Karpas-422 (cell line): ENCODE data around the gene GTF2E1. TPM values are rescaled to one million over a fixed set of nuclear protein-coding genes. Genes with fewer than 3 reads are reported as not detected.

ENCODE experiments used
- DNase-seq: peaks from one replicate; pipeline ENCODE4 v3.0.0-alpha.2; 2015
- H2AFZ ChIP-seq: fragments of 200-600 bp; sonication (generic); 2 replicates; pipeline ENCODE4 v1.6.1; 2014; ENCODE audit warnings: antibody characterized with exemption, low read length, mixed read lengths
- H3K27ac ChIP-seq: fragments of 200-600 bp; sonication (generic); 2 replicates; pipeline ENCODE4 v1.5.1; 2014; ENCODE audit warnings: mild to moderate bottlenecking, low read length, moderate library complexity
- H3K27me3 ChIP-seq: fragments of 200-600 bp; sonication (generic); 2 replicates; pipeline ENCODE4 v1.6.1; 2014; ENCODE audit warnings: low read length, mixed read lengths
- H3K36me3 ChIP-seq: fragments of 200-600 bp; sonication (generic); 2 replicates; pipeline ENCODE4 v1.6.1; 2014; ENCODE audit warnings: low read length, mixed read lengths; ENCODE audit not compliant: insufficient read depth
- H3K4me1 ChIP-seq: fragments of 200-600 bp; sonication (generic); 2 replicates; pipeline ENCODE4 v1.6.1; 2014; ENCODE audit warnings: mild to moderate bottlenecking, low read length, mixed read lengths
- H3K4me2 ChIP-seq: fragments of 200-600 bp; sonication (generic); 2 replicates; pipeline ENCODE4 v1.6.1; 2014; ENCODE audit warnings: low read length, low read depth, mild to moderate bottlenecking; ENCODE audit not compliant: poor library complexity, severe bottlenecking
- H3K4me3 ChIP-seq: fragments of 200-600 bp; sonication (generic); 2 replicates; pipeline ENCODE4 v1.5.1; 2014; ENCODE audit warnings: mild to moderate bottlenecking, antibody characterized with exemption, low read length, mixed read lengths
- H3K79me2 ChIP-seq: fragments of 200-600 bp; sonication (generic); 2 replicates; pipeline ENCODE4 v1.6.1; 2014; ENCODE audit warnings: mild to moderate bottlenecking, low read length, mixed read lengths
- H3K9ac ChIP-seq: fragments of 200-600 bp; sonication (generic); 2 replicates; pipeline ENCODE4 v1.6.0; 2014; ENCODE audit warnings: low read length
- H3K9me2 ChIP-seq: fragments of 200-600 bp; sonication (generic), shearing (Covaris generic); replicated peaks from 2 replicates; pipeline ENCODE4 v1.6.0; 2014; ENCODE audit warnings: mild to moderate bottlenecking, low read length, moderate library complexity; ENCODE audit not compliant: insufficient read depth
- H3K9me3 ChIP-seq: fragments of 300-700, 200-600 bp; sonication (generic); 2 replicates; pipeline ENCODE4 v1.6.1; 2014; ENCODE audit warnings: low read length, mixed read lengths
- H4K20me1 ChIP-seq: fragments of 200-600 bp; sonication (generic); 2 replicates; pipeline ENCODE4 v1.6.1; 2014; ENCODE audit warnings: mild to moderate bottlenecking, antibody characterized with exemption, low read length, low read depth; ENCODE audit not compliant: insufficient read depth
- total RNA-seq: library from RNA; depleted of rRNA; stranded (reverse); fragments of >200 nt; shearing (Covaris generic); gene quantifications from 2 replicates; pipeline ENCODE4 v1.2.3, GENCODE V29; 2014; ENCODE audit warnings: low replicate concordance; rRNA removed

The GTF2E1 gene
- 19.5 and 28.1 TPM in 2 replicates for total RNA-seq

GRCh38 chr3:120742198-120742848 lies at the start of gene GTF2E1, which contains the start of gene RABL3:
GTF2E1 (plus strand) TSS chr3:120742744; CDS start chr3:120750553, 7,809 bp downstream.
RABL3 (minus strand) TSS chr3:120742516; CDS start chr3:120742507, 9 bp downstream.
- H3K27ac ChIP-seq: peak within 1 kb of the TSS; percentile 82
- peak within 1 kb of the TSS; percentile 89; the same call in 1 of the 2 replicates for H2AFZ ChIP-seq
- peak within 1 kb of the TSS; percentile 86 for H3K4me3 ChIP-seq
- no peaks in the 10 kb centered on the region for H3K9me2 ChIP-seq
- peak; percentile 99 for DNase-seq
- H3K4me1 ChIP-seq: peaks cover 23% of the 10 kb centered on the region
- no peaks in the 10 kb centered on the region for H4K20me1 ChIP-seq
- peaks cover 24% of the 10 kb centered on the region for H3K36me3 ChIP-seq
- no peaks in the 10 kb centered on the region for H3K9me3 ChIP-seq
- peaks cover 72% of the 10 kb centered on the region for H3K79me2 ChIP-seq
- peak within 1 kb of the TSS; percentile 98 for H3K4me2 ChIP-seq
- H3K9ac ChIP-seq: peak within 1 kb of the TSS; percentile 82
- H3K27me3 ChIP-seq: no peaks in the 10 kb centered on the region

- H3K4me2 ChIP-seq: no peak overlapping the region
- H3K4me1 ChIP-seq: peaks cover 3% of the 10 kb centered on the region
- no peaks in the 10 kb centered on the region for H3K27me3 ChIP-seq
- no peaks in the 10 kb centered on the region for H4K20me1 ChIP-seq
- H3K9me2 ChIP-seq: no peaks in the 10 kb centered on the region
- H2AFZ ChIP-seq: no peak overlapping the region
- no peaks in the 10 kb centered on the region for H3K79me2 ChIP-seq
- H3K27ac ChIP-seq: no peak overlapping the region
- H3K9ac ChIP-seq: no peak overlapping the region
- no peaks in the 10 kb centered on the region for H3K9me3 ChIP-seq
- DNase-seq: no peak
- H3K36me3 ChIP-seq: no peaks in the 10 kb centered on the region
- H3K4me3 ChIP-seq: no peak overlapping the region
These were observed 48.9 kb upstream of the GTF2E1 start for GRCh38 chr3:120693439-120694171.

- Histone ChIP-seq H2AFZ (no peak overlapping the region), H4K20me1 (no peaks in the 10 kb centered on the region), H3K79me2 (peaks cover 6% of the 10 kb centered on the region; the same call in 1 of the 2 replicates), H3K9me2 (no peaks in the 10 kb centered on the region), H3K9me3 (no peaks in the 10 kb centered on the region), H3K4me1 (no peaks in the 10 kb centered on the region), H3K9ac (no peak overlapping the region), H3K4me3 (no peak overlapping the region), H3K27ac (no peak overlapping the region), H3K4me2 (no peak overlapping the region), H3K27me3 (no peaks in the 10 kb centered on the region), H3K36me3 (peaks cover 14% of the 10 kb centered on the region; the same call in 1 of the 2 replicates)
- DNase-seq: no peak
These were observed 43.2 kb upstream of the GTF2E1 start for GRCh38 chr3:120699333-120699732.

GRCh38 chr3:120705884-120706582 lies 36.5 kb upstream of the GTF2E1 start:
- no peaks in the 10 kb centered on the region for H3K9me3 ChIP-seq
- H3K4me3 ChIP-seq: no peak overlapping the region
- H3K36me3 ChIP-seq: peaks cover 16% of the 10 kb centered on the region; the same call in 1 of the 2 replicates
- peaks cover 6% of the 10 kb centered on the region; the same call in 1 of the 2 replicates for H3K79me2 ChIP-seq
- no peaks in the 10 kb centered on the region for H4K20me1 ChIP-seq
- no peaks in the 10 kb centered on the region for H3K27me3 ChIP-seq
- no peak overlapping the region for H3K9ac ChIP-seq
- no peak overlapping the region for H3K27ac ChIP-seq
- no peak overlapping the region for H3K4me2 ChIP-seq
- H3K9me2 ChIP-seq: no peaks in the 10 kb centered on the region
- DNase-seq: no peak
- H2AFZ ChIP-seq: no peak overlapping the region
- peaks cover 12% of the 10 kb centered on the region for H3K4me1 ChIP-seq

GRCh38 chr3:120706950-120707349 lies 35.6 kb upstream of the GTF2E1 start:
- H3K4me1 ChIP-seq: peaks cover 12% of the 10 kb centered on the region
- no peak overlapping the region for H3K27ac ChIP-seq
- H3K79me2 ChIP-seq: peaks cover 10% of the 10 kb centered on the region; the same call in 1 of the 2 replicates
- no peak for DNase-seq
- no peak overlapping the region for H2AFZ ChIP-seq
- no peak overlapping the region for H3K9ac ChIP-seq
- H3K9me3 ChIP-seq: no peaks in the 10 kb centered on the region
- no peaks in the 10 kb centered on the region for H3K27me3 ChIP-seq
- H3K4me3 ChIP-seq: no peak overlapping the region
- H3K9me2 ChIP-seq: no peaks in the 10 kb centered on the region
- no peaks in the 10 kb centered on the region for H4K20me1 ChIP-seq
- H3K4me2 ChIP-seq: no peak overlapping the region
- H3K36me3 ChIP-seq: peaks cover 16% of the 10 kb centered on the region; the same call in 1 of the 2 replicates

GRCh38 chr3:120708408-120708807 lies 34.1 kb upstream of the GTF2E1 start:
- no peaks in the 10 kb centered on the region for H3K9me2 ChIP-seq
- H3K36me3 ChIP-seq: 0 out of 2 replicates have a peak, but pooled peaks cover 9% of the 10 kb centered on the region
- no peak overlapping the region for H3K4me3 ChIP-seq
- H3K27me3 ChIP-seq: no peaks in the 10 kb centered on the region
- peaks cover 12% of the 10 kb centered on the region for H3K4me1 ChIP-seq
- H2AFZ ChIP-seq: no peak overlapping the region
- no peak overlapping the region for H3K4me2 ChIP-seq
- no peaks in the 10 kb centered on the region for H4K20me1 ChIP-seq
- no peak for DNase-seq
- no peak overlapping the region; the same call in 1 of the 2 replicates for H3K27ac ChIP-seq
- H3K9ac ChIP-seq: no peak overlapping the region
- no peaks in the 10 kb centered on the region for H3K9me3 ChIP-seq
- H3K79me2 ChIP-seq: 0 out of 2 replicates have a peak, but pooled peaks cover 9% of the 10 kb centered on the region

- H3K4me1 ChIP-seq: peaks cover 12% of the 10 kb centered on the region
- no peaks in the 10 kb centered on the region for H3K36me3 ChIP-seq
- no peaks in the 10 kb centered on the region for H4K20me1 ChIP-seq
- 0 out of 2 replicates have a peak, but pooled peaks cover 19% of the 10 kb centered on the region for H3K79me2 ChIP-seq
- no peaks in the 10 kb centered on the region for H3K9me2 ChIP-seq
- no peak overlapping the region for H3K9ac ChIP-seq
- no peak overlapping the region for H3K4me2 ChIP-seq
- no peak for DNase-seq
- H2AFZ ChIP-seq: no peak overlapping the region
- no peak overlapping the region for H3K4me3 ChIP-seq
- no peaks in the 10 kb centered on the region for H3K27me3 ChIP-seq
- no peak overlapping the region for H3K27ac ChIP-seq
- no peaks in the 10 kb centered on the region for H3K9me3 ChIP-seq
These were observed 32.2 kb upstream of the GTF2E1 start for GRCh38 chr3:120710369-120710768.
